ENCODE data around the gene KLHL29.
"Not testable (repeated sequence)": the region's sequence is repeated elsewhere in the genome, so short reads cannot be mapped to it uniquely, and the experiment has no call there.

KLHL29 gene

GRCh38 chr2:23388294-23388693 is 3.3 kb downstream of the KLHL29 start:
- no peak for DNase-seq (ENCODE audit: insufficient read length, low spot score)
- no peak for FAIRE-seq
- no peak for TF ChIP-seq POLR2AphosphoS5 (IDR thresholded peaks at IDR 0.05; ENCODE audit: low read depth, low read length)
- TF ChIP-seq SPI1 (IDR thresholded peaks at IDR 0.05; ENCODE audit: low read depth, low read length), result no peak
- no peak for TF ChIP-seq POU2F2 (IDR thresholded peaks at IDR 0.05; ENCODE audit: low read depth, low read length)
- no peak for TF ChIP-seq POLR2A (IDR thresholded peaks at IDR 0.05; ENCODE audit: low read depth, low read length)
- TF ChIP-seq TAF1 (IDR thresholded peaks at IDR 0.05; ENCODE audit: low read depth, low read length), result no peak
- TF ChIP-seq PAX5 (IDR thresholded peaks at IDR 0.05; ENCODE audit: insufficient read depth, low read length, severe bottlenecking), result no peak

DNA sequence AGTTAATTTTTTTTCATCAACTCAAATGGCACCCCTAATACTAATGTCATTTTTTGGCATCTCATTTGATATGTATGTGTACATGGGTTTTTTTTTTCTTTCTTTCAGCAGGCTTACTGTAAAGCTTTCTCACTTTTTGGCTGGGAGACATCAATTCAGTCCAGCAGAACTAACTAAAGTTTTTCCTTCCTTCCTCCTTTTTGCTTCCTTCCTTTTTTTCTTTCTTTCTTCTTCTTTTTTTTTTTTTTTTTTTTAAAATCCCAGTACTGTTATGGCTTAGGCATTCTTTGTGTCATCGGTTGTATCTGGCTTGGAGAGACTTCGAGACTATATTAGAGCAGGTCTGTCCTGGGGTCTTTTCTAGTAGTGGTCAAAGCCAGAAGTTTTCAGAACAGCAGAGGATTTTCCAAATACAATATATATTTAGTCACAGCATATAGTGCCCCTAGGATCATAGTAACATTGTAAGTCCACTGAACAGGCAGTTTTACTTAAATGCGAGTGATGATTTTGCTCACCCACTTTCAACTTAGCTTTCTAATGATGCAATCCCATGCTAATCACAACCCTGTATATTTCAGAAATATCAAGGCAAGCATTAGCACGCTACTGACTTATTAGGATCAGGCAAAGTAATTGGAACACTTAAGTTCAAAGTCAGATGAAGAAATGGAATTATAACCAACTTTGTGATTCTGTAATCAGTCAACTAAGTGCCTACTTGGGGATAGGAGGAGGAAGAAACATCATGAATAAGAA is 4.0 kb downstream of the KLHL29 start:
- TF ChIP-seq PAX5 (IDR thresholded peaks at IDR 0.05; ENCODE audit: insufficient read depth, low read length, severe bottlenecking) (no peak), POLR2A (IDR thresholded peaks at IDR 0.05; ENCODE audit: low read depth, low read length) (no peak), POLR2AphosphoS5 (IDR thresholded peaks at IDR 0.05; ENCODE audit: low read depth, low read length) (no peak), TAF1 (IDR thresholded peaks at IDR 0.05; ENCODE audit: low read depth, low read length) (no peak), SPI1 (IDR thresholded peaks at IDR 0.05; ENCODE audit: low read depth, low read length) (no peak), POU2F2 (IDR thresholded peaks at IDR 0.05; ENCODE audit: low read depth, low read length) (no peak)
- no peak for DNase-seq (ENCODE audit: insufficient read length, low spot score)
- peak; percentile 41 for FAIRE-seq

GRCh38 chr2:23390152-23390551 is 5.2 kb downstream of the KLHL29 start:
- DNase-seq (ENCODE audit: insufficient read length, low spot score), result no peak
- FAIRE-seq, result no peak
- TF ChIP-seq POLR2A (IDR thresholded peaks at IDR 0.05; ENCODE audit: low read depth, low read length), result no peak
- no peak for TF ChIP-seq POU2F2 (IDR thresholded peaks at IDR 0.05; ENCODE audit: low read depth, low read length)
- no peak for TF ChIP-seq POLR2AphosphoS5 (IDR thresholded peaks at IDR 0.05; ENCODE audit: low read depth, low read length)

DNA sequence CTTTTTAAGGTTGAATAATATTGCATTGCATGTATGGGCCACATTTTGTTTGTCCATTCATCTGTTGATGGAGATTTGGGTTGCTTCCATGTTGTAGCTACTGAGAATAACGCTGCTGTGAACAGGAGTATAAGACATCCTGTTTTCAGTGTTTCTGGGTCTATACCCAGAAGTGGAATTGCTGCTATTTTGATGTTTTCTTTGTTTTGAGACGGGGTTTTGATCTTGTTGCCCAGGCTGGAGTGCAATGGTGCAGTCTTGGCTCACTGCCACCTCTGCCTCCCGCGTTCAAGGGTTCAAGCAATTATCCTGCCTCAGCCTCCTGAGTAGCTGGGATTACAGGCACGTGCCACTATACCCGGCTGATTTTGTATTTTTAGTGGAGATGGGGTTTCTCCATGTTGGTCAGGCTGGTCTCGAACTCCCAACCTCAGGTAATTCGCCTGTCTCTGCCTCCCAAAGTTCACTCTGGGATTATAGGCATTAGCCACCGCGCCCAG is 6.3 kb downstream of the KLHL29 start:
- not testable (repeated sequence) for FAIRE-seq

GRCh38 chr2:23393722-23394121 is 8.7 kb downstream of the KLHL29 start:
- TF ChIP-seq SPI1 (IDR thresholded peaks at IDR 0.05; ENCODE audit: low read depth, low read length) (no peak), POLR2AphosphoS5 (IDR thresholded peaks at IDR 0.05; ENCODE audit: low read depth, low read length) (no peak), TAF1 (IDR thresholded peaks at IDR 0.05; ENCODE audit: low read depth, low read length) (no peak), PAX5 (IDR thresholded peaks at IDR 0.05; ENCODE audit: insufficient read depth, low read length, severe bottlenecking) (no peak), POU2F2 (IDR thresholded peaks at IDR 0.05; ENCODE audit: low read depth, low read length) (no peak)
- FAIRE-seq (no peak), DNase-seq (ENCODE audit: insufficient read length, low spot score) (no peak)

More for the DNA sequence above, 6.3 kb downstream of the KLHL29 start:
- not testable (repeated sequence) for DNase-seq (ENCODE audit: insufficient read length, low spot score)

DNA sequence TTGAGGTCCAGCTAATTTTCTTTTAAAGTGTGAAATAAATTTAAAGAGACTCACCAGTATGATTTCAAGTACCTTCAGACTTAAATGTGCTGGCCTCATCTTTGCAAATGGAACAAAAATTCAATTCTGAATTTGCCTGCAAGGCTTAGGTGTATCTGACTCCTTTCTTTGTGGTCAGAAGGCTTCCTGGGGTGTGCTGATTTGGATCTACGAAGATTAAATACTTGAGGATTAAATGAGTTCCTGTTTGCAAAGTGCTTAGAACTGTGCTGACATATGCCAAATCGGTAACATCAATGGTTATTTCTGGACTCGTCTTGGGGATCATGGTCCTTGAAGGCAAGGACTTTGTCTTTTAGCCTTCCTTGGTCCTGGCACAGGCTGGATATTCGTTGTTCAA is 9.7 kb downstream of the KLHL29 start:
- no peak for FAIRE-seq
- DNase-seq (ENCODE audit: insufficient read length, low spot score), result no peak
- no peak for TF ChIP-seq POU2F2 (IDR thresholded peaks at IDR 0.05; ENCODE audit: low read depth, low read length)
- no peak for TF ChIP-seq POLR2AphosphoS5 (IDR thresholded peaks at IDR 0.05; ENCODE audit: low read depth, low read length)
- TF ChIP-seq POLR2A (IDR thresholded peaks at IDR 0.05; ENCODE audit: low read depth, low read length), result no peak
- no peak for TF ChIP-seq SPI1 (IDR thresholded peaks at IDR 0.05; ENCODE audit: low read depth, low read length)
- no peak for TF ChIP-seq PAX5 (IDR thresholded peaks at IDR 0.05; ENCODE audit: insufficient read depth, low read length, severe bottlenecking)
- TF ChIP-seq TAF1 (IDR thresholded peaks at IDR 0.05; ENCODE audit: low read depth, low read length), result no peak

DNA sequence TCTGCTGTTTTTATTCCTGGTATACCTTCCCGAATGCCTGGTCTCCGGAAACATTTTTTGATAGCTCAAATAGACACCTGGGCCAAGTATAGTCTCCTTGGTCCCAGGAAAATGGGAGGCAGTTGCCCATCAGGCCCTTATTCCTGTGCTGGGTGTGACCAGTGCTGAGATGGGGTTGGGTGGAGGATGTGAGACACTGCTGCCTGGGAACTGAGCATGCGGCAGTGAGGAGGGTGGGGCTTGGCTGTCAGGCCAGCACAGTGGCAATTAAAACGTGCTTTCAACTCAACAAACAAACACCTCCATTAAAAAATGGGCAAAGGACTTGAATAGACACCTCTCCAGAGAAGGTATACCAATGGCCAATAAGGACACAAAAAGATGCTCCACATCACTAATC is 12.5 kb downstream of the KLHL29 start:
- FAIRE-seq (no peak), DNase-seq (ENCODE audit: insufficient read length, low spot score) (no peak)
- TF ChIP-seq TAF1 (IDR thresholded peaks at IDR 0.05; ENCODE audit: low read depth, low read length), result no peak
- TF ChIP-seq POU2F2 (IDR thresholded peaks at IDR 0.05; ENCODE audit: low read depth, low read length), result no peak
- TF ChIP-seq POLR2A (IDR thresholded peaks at IDR 0.05; ENCODE audit: low read depth, low read length), result no peak
- no peak for TF ChIP-seq POLR2AphosphoS5 (IDR thresholded peaks at IDR 0.05; ENCODE audit: low read depth, low read length)
- TF ChIP-seq PAX5 (IDR thresholded peaks at IDR 0.05; ENCODE audit: insufficient read depth, low read length, severe bottlenecking), result no peak
- TF ChIP-seq SPI1 (IDR thresholded peaks at IDR 0.05; ENCODE audit: low read depth, low read length), result no peak

DNA sequence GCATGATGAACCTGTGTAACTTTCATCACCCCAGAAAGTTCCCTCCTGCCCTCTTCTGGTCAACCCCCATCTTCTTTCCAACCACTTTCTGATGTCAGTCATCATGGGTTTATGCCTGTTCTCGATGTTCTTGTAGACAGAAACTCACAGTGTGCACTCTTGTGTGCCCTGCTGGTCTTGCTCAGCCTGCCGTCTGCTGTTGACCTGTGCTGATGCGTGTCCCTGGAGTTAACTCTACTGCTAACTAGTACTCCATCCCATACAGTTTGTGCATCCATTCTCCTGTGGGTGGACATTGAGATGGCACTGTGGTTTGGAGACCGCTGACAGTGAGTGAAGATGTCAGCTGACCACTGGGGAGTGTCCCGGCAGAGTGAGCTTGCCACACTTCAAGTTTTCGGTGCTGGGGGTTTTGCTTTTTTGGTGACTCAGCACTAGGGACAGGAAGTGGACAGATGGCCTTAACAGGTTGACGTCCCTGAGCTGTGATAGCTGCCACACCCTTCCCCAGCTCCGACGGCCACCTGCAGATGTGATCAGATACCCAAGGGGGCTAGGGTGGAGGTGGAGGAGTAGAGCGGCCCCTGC is 14.8 kb downstream of the KLHL29 start:
- TF ChIP-seq SPI1 (IDR thresholded peaks at IDR 0.05; ENCODE audit: low read depth, low read length), result peak; percentile 9; the same call in 1 of the 2 replicates
- TF ChIP-seq TAF1 (IDR thresholded peaks at IDR 0.05; ENCODE audit: low read depth, low read length), result no peak
- no peak for FAIRE-seq
- no peak for DNase-seq (ENCODE audit: insufficient read length, low spot score)

DNA sequence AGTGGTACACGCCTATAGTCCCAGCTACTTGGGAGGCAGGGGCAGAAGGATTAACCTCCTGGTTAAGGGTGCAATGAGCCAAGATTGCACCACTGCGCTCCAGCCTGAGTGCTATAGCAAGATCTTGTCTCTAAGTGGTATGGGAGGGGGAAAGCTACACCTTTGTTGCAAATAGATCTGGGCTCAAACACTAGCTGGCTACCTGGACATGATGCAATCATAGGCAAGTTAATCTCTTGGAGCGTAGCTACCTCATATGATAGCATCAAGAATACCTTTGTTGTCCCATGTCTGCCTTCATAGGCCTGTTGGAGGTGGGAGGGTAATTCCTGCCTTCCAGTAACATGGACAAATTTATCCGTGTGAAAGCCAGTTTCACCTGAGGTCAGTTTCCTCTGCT is 15.7 kb downstream of the KLHL29 start:
- DNase-seq (ENCODE audit: insufficient read length, low spot score) (no peak), FAIRE-seq (no peak)
- no peak for TF ChIP-seq SPI1 (IDR thresholded peaks at IDR 0.05; ENCODE audit: low read depth, low read length)
- no peak for TF ChIP-seq POLR2A (IDR thresholded peaks at IDR 0.05; ENCODE audit: low read depth, low read length)
- no peak for TF ChIP-seq POLR2AphosphoS5 (IDR thresholded peaks at IDR 0.05; ENCODE audit: low read depth, low read length)
- no peak for TF ChIP-seq TAF1 (IDR thresholded peaks at IDR 0.05; ENCODE audit: low read depth, low read length)
- TF ChIP-seq PAX5 (IDR thresholded peaks at IDR 0.05; ENCODE audit: insufficient read depth, low read length, severe bottlenecking), result no peak
- no peak for TF ChIP-seq POU2F2 (IDR thresholded peaks at IDR 0.05; ENCODE audit: low read depth, low read length)
